DND-41 (cell line): ENCODE measurements around the gene EHMT1.

Experiments
- ATAC-seq: fragments of 200-7000 bp; cut with Tn5 transposase; 3 replicates; pipeline ENCODE4 v1.9.1; 2021; ENCODE audit warnings: low read depth; ENCODE audit not compliant: insufficient read depth
- DNase-seq: peaks from one replicate; pipeline ENCODE4 v3.0.0-alpha.2; 2020
- H2AFZ ChIP-seq: 2 replicates; pipeline ENCODE4 v1.6.0; 2012; ENCODE audit warnings: low read depth, low read length
- H3K27ac ChIP-seq: 2 replicates; pipeline ENCODE4 v1.5.1; 2012; ENCODE audit warnings: low read length, inconsistent platforms
- H3K27me3 ChIP-seq: fragments of 200-600 bp; sonication (generic); 2 replicates; pipeline ENCODE4 v1.6.0; 2012; ENCODE audit warnings: low read length, mild to moderate bottlenecking, inconsistent platforms; ENCODE audit not compliant: insufficient read depth, poor library complexity
- H3K36me3 ChIP-seq: 2 replicates; pipeline ENCODE4 v1.5.1; 2012; ENCODE audit warnings: low read length, inconsistent platforms; ENCODE audit not compliant: insufficient read depth
- H3K4me1 ChIP-seq: 2 replicates; pipeline ENCODE4 v1.5.1; 2012; ENCODE audit warnings: mild to moderate bottlenecking, low read length; ENCODE audit not compliant: insufficient read depth
- H3K4me2 ChIP-seq: 2 replicates; pipeline ENCODE4 v1.6.0; 2012; ENCODE audit warnings: mild to moderate bottlenecking, moderate library complexity, low read length, inconsistent platforms; ENCODE audit not compliant: insufficient read depth
- H3K4me3 ChIP-seq, 2 experiments: fragments of 200-600 bp in 1 of 2; shearing (Covaris generic) in 1 of 2; 2 replicates each; pipeline ENCODE4 v1.5.1; 2012 to 2016; ENCODE audit warnings: inconsistent platforms in 2 of 2, low read length in 2 of 2, mild to moderate bottlenecking in 2 of 2, low read depth in 1 of 2, moderate library complexity in 1 of 2
- H3K79me2 ChIP-seq: 2 replicates; pipeline ENCODE4 v1.6.0; 2012; ENCODE audit warnings: low read length, inconsistent platforms; ENCODE audit not compliant: insufficient read depth
- H3K9ac ChIP-seq: 2 replicates; pipeline ENCODE4 v1.6.0; 2012; ENCODE audit warnings: low read depth, mild to moderate bottlenecking, inconsistent platforms, low read length, moderate library complexity
- H3K9me3 ChIP-seq: 2 replicates; pipeline ENCODE4 v1.5.1; 2012; ENCODE audit warnings: low read length, moderate library complexity, mild to moderate bottlenecking, inconsistent platforms; ENCODE audit not compliant: insufficient read depth, severe bottlenecking
- H4K20me1 ChIP-seq: 2 replicates; pipeline ENCODE4 v1.6.0; 2012; ENCODE audit warnings: low read length; ENCODE audit not compliant: insufficient read depth
- EZH2 ChIP-seq: IDR thresholded peaks from 3 replicates; pipeline ENCODE4 v1.6.1; 2012; ENCODE audit warnings: borderline replicate concordance, low read depth, mild to moderate bottlenecking, moderate library complexity, low read length, inconsistent platforms; ENCODE audit not compliant: severe bottlenecking
- TF ChIP-seq, protein P1 (sequence below): IDR thresholded peaks from 2 replicates; pipeline ENCODE4 v1.5.1; 2012; ENCODE audit warnings: borderline replicate concordance, low read length, moderate library complexity, mild to moderate bottlenecking; ENCODE audit not compliant: poor library complexity, severe bottlenecking; ENCODE audit errors: extremely low read depth

The EHMT1 gene

DNA sequence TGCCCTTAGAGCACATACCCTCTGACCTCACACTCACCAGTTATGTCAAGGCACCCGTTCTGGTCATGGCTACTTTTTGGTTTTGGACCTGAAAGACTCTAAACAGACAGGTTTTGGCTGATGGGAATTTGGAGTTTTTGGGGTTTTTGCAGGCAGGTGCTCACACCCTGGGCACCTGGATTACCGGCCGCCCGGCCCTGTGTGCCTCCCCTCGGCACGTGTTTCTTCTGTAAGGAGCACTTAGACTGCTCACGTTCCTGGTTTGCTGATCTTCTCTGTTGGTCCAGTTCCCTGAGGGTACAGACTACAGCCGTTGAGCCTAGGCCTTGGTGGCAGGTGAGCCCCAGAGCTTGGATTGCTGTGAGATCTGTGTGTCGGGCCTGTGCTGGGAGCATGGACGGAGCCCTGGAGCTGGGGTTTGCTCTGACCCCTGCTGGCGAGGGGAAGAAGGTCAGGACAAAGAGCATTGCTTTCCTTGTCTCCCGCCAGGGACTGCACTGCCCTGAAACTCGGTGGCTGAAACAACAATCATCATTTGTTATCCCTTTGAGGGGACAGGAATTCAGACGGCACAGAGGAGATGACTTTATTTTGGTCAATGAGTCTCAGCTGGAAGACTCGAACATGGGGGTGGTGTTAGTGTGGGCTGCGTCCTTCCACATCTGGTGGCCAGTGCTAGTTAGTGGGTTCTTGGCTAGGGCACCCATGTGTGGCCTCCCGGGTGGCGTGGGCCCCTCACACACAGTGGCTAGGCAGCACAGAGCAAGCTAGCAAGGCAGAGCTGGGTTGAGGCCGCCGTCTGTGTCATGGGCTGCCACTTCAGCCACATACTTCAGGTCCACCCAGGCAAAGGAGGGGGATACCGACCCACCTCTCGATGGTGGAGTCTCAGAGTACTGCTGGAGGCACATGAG, 76.4 kb downstream of the EHMT1 start:
- no peaks in the 10 kb centered on the region for H3K4me1 ChIP-seq
- peaks cover 93% of the 10 kb centered on the region for H3K79me2 ChIP-seq
- H3K27me3 ChIP-seq: no peaks in the 10 kb centered on the region
- TF ChIP-seq EZH2: no peak
- TF ChIP-seq, protein P1, sequence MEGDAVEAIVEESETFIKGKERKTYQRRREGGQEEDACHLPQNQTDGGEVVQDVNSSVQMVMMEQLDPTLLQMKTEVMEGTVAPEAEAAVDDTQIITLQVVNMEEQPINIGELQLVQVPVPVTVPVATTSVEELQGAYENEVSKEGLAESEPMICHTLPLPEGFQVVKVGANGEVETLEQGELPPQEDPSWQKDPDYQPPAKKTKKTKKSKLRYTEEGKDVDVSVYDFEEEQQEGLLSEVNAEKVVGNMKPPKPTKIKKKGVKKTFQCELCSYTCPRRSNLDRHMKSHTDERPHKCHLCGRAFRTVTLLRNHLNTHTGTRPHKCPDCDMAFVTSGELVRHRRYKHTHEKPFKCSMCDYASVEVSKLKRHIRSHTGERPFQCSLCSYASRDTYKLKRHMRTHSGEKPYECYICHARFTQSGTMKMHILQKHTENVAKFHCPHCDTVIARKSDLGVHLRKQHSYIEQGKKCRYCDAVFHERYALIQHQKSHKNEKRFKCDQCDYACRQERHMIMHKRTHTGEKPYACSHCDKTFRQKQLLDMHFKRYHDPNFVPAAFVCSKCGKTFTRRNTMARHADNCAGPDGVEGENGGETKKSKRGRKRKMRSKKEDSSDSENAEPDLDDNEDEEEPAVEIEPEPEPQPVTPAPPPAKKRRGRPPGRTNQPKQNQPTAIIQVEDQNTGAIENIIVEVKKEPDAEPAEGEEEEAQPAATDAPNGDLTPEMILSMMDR: peak; percentile 49
- no peak overlapping the region for H2AFZ ChIP-seq
- ATAC-seq: peak; percentile 62
- H3K36me3 ChIP-seq: no peaks in the 10 kb centered on the region; the same call in 1 of the 2 replicates
- no peak overlapping the region for H3K27ac ChIP-seq
- no peak overlapping the region for H3K9ac ChIP-seq
- DNase-seq: no peak
- H4K20me1 ChIP-seq: peaks cover 45% of the 10 kb centered on the region
- H3K4me2 ChIP-seq: no peak overlapping the region
- no peak overlapping the region for H3K4me3 ChIP-seq
- H3K9me3 ChIP-seq: no peaks in the 10 kb centered on the region

DNA sequence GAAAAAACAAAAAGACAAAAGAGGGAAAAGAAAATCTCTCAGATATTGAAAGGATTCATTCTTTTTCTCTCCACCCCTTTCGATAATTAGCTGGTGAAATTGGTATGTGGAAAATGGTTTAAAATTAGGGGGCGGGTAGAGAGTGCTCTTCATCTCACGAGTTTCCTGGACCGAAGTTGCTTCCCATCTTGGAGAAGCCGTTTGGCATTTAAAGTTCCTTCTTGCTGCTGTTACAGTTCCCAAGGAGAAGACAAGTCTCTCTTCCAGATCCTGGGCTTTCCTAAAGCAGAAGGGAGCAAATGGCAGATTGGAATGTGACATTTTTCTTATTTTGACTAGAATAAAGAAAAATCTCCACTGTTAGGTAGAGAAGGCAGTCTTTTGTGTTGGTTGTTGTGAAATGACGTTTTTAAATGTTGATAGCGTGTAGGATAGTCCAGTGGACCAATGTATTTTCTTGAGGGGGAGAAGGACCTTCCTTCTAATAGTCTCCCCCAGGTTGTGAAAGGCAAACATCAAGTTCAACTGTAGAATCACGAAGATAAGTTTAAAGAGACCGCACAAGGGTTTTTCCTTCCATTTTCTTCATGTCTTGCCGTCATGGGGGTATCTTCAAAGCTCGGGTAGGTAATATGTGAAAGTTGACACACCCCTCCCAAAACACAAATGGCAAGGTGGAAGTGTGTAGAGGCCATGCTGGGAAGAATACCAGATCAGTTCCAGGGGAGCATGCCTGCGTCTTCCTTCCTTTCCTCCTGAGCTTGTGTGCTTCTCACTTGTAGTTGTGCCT, 77.5 kb downstream of the EHMT1 start:
- no peak for TF ChIP-seq EZH2
- TF ChIP-seq, protein P1: no peak
- no peak for ATAC-seq
- H3K36me3 ChIP-seq: no peaks in the 10 kb centered on the region; the same call in 1 of the 2 replicates
- no peak overlapping the region for H3K27ac ChIP-seq
- H3K79me2 ChIP-seq: peaks cover 95% of the 10 kb centered on the region
- no peaks in the 10 kb centered on the region for H3K9me3 ChIP-seq
- H3K9ac ChIP-seq: no peak overlapping the region
- H3K4me3 ChIP-seq: no peak overlapping the region
- no peak overlapping the region for H2AFZ ChIP-seq
- H3K4me2 ChIP-seq: no peak overlapping the region
- DNase-seq: no peak
- no peaks in the 10 kb centered on the region for H3K27me3 ChIP-seq
- no peaks in the 10 kb centered on the region for H3K4me1 ChIP-seq
- H4K20me1 ChIP-seq: peaks cover 41% of the 10 kb centered on the region

DNA sequence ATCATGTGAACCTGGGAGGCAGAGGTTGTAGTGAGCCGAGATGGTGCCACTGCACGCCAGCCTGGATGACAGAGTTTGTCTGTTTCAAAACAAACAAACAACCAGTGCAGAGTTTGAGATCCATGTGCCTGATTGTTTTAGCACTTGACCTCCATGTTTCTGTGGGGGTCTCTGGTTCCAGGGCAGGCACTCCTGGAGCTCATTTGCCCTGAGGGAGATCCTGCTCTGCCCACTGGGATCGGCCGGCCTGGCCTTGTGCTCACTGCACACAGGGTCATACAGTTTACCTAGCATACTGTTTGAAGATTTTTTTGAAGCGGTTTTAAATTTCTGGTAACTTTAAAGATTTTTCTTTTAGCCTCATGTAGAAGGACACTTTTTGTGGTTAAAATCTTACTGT, 78.4 kb downstream of the EHMT1 start:
- Histone ChIP-seq H3K27me3 (no peaks in the 10 kb centered on the region), H3K36me3 (peaks cover 1% of the 10 kb centered on the region), H3K79me2 (peaks cover 91% of the 10 kb centered on the region), H3K27ac (no peak overlapping the region), H2AFZ (no peak overlapping the region), H3K9me3 (peaks cover 2% of the 10 kb centered on the region), H3K4me1 (no peaks in the 10 kb centered on the region), H4K20me1 (peaks cover 38% of the 10 kb centered on the region), H3K9ac (no peak overlapping the region), H3K4me2 (no peak overlapping the region), H3K4me3 (no peak overlapping the region)
- DNase-seq: no peak
- ATAC-seq: no peak
- TF ChIP-seq, protein P1: no peak
- no peak for TF ChIP-seq EZH2
